Natural killer cell (primary cell): Measurements from ENCODE around the gene FAT2. TPM values are rescaled to one million over a fixed set of nuclear protein-coding genes. Genes with fewer than 3 reads are reported as not detected.

Experiments
- ATAC-seq, 3 donors: fragments of 150-1000 bp in 2 of 3; fragments of 200-7000 bp in 1 of 3; cut with Tn5 transposase; 1 replicate in 1 of 3; 2 replicates in 2 of 3; pipeline ENCODE4 v1.10.0; 2021; ENCODE audit warnings: mild to moderate bottlenecking in 2 of 3, moderate library complexity in 2 of 3
- DNase-seq, 2 donors: peaks; one replicate each; pipeline versions ENCODE4 v3.0.0 to v3.0.0-alpha.2; 2013 to 2021; ENCODE audit warnings: mixed read lengths in 1 of 2
- H3K27ac ChIP-seq: one replicate; pipeline ENCODE4 v1.5.1; 2013; ENCODE audit warnings: mild to moderate bottlenecking, low read length
- H3K27me3 ChIP-seq: one replicate; pipeline ENCODE4 v1.6.1; 2013; ENCODE audit warnings: low read length; ENCODE audit not compliant: control insufficient read depth, insufficient read depth
- H3K36me3 ChIP-seq: one replicate; pipeline ENCODE4 v1.6.1; 2013; ENCODE audit warnings: low read length; ENCODE audit not compliant: control insufficient read depth, insufficient read depth
- H3K4me1 ChIP-seq: one replicate; pipeline ENCODE4 v1.6.1; 2013; ENCODE audit warnings: low read length; ENCODE audit not compliant: control insufficient read depth, insufficient read depth
- H3K4me3 ChIP-seq: one replicate; pipeline ENCODE4 v1.5.1; 2013; ENCODE audit warnings: low read length
- H3K9me3 ChIP-seq: one replicate; pipeline ENCODE4 v1.6.1; 2013; ENCODE audit warnings: low read length; ENCODE audit not compliant: control insufficient read depth, insufficient read depth
- H3K27ac Mint-ChIP-seq, 2 donors: one replicate each; pipeline ENCODE4 v1.8.0; 2022; ENCODE audit warnings: mild to moderate bottlenecking in 2 of 2, mixed read lengths in 2 of 2, moderate library complexity in 1 of 2
- H3K27me3 Mint-ChIP-seq, 2 donors: one replicate each; pipeline ENCODE4 v1.8.0; 2022; ENCODE audit warnings: low read depth in 2 of 2, mixed read lengths in 2 of 2
- H3K36me3 Mint-ChIP-seq: one replicate; pipeline ENCODE4 v1.8.0; 2022; ENCODE audit warnings: mixed read lengths
- H3K4me1 Mint-ChIP-seq, 2 donors: one replicate each; pipeline ENCODE4 v1.8.0; 2022; ENCODE audit warnings: mixed read lengths in 2 of 2
- H3K4me3 Mint-ChIP-seq: one replicate; pipeline ENCODE4 v1.8.0; 2022; ENCODE audit warnings: mild to moderate bottlenecking, moderate library complexity, mixed read lengths
- H3K9me3 Mint-ChIP-seq, 2 donors: one replicate each; pipeline ENCODE4 v1.8.0; 2022; ENCODE audit warnings: mixed read lengths in 2 of 2
- CTCF ChIP-seq: fragments of 200-600 bp; IDR thresholded peaks from one replicate; pipeline ENCODE4 v1.8.0; 2022; ENCODE audit warnings: antibody characterized with exemption
- WGBS: methylation state at CpG from one replicate; pipeline ENCODE4 v1.1.7; 2013; ENCODE audit warnings: missing lambda C conversion rate; ENCODE audit not compliant: insufficient coverage; 5-methylcytosine and 5-hydroxymethylcytosine counted together
- intact Hi-C: fragments of 100-400 bp; cut with micrococcal nuclease; formaldehyde crosslinking; loops from one replicate; pipeline ENCODE4 v1.14.2; 2022
- total RNA-seq, 4 donors: library from RNA; stranded (reverse); fragments of 120-200 nt in 1 of 4; gene quantifications; one replicate each; pipeline versions ENCODE4 v1.2.3 to v1.2.4, GENCODE V29; 2013 to 2022

FAT2 gene
- total RNA-seq, 3 donors from 2014 or later (not counting 1 experiment from before 2014, with no cell fraction given), result not detected

GRCh38 chr5:151565971-151566370 lies 25.2 kb downstream of the FAT2 start:
- H3K9me3 Mint-ChIP-seq, result no peaks in the 10 kb centered on the region
- ATAC-seq (no peak), DNase-seq (no peak)
- H3K9me3 ChIP-seq, result no peaks in the 10 kb centered on the region
- no peaks in the 10 kb centered on the region for H3K36me3 ChIP-seq
- WGBS, result 93% methylated on average over 11 of the region's 11 CpGs
- intact Hi-C loops, result no loop called here
- no peak for TF ChIP-seq CTCF
- H3K27ac ChIP-seq, result no peak overlapping the region
- H3K4me3 Mint-ChIP-seq, result no peak overlapping the region
- no peaks in the 10 kb centered on the region for H3K4me1 Mint-ChIP-seq
- no peak overlapping the region for H3K27ac Mint-ChIP-seq
- H3K36me3 Mint-ChIP-seq, result no peaks in the 10 kb centered on the region
- H3K4me3 ChIP-seq, result no peak overlapping the region
- no peaks in the 10 kb centered on the region for H3K27me3 ChIP-seq
- peaks cover 0 to 4% of the 10 kb centered on the region in 2 donors for H3K27me3 Mint-ChIP-seq
- no peaks in the 10 kb centered on the region for H3K4me1 ChIP-seq

- no peak for DNase-seq
- WGBS, result 80% methylated on average over 8 of the region's 8 CpGs
These were observed 29.0 kb downstream of the FAT2 start for GRCh38 chr5:151562019-151562707.

GRCh38 chr5:151557951-151558350 lies 33.2 kb downstream of the FAT2 start:
- Histone ChIP-seq H3K9me3 (no peaks in the 10 kb centered on the region), H3K27me3 (no peaks in the 10 kb centered on the region), H3K4me3 (no peak overlapping the region), H3K36me3 (no peaks in the 10 kb centered on the region), H3K27ac (no peak overlapping the region), H3K4me1 (no peaks in the 10 kb centered on the region)
- H3K36me3 Mint-ChIP-seq, result no peaks in the 10 kb centered on the region
- intact Hi-C loops, result no loop called here
- DNase-seq, result no peak
- H3K4me1 Mint-ChIP-seq, result no peaks in the 10 kb centered on the region
- no peak overlapping the region for H3K27ac Mint-ChIP-seq
- no peak overlapping the region for H3K4me3 Mint-ChIP-seq
- H3K9me3 Mint-ChIP-seq, result no peaks in the 10 kb centered on the region
- no peak for ATAC-seq
- WGBS, result 97% methylated on average over 4 of the region's 6 CpGs
- no peak for TF ChIP-seq CTCF
- no peaks in the 10 kb centered on the region for H3K27me3 Mint-ChIP-seq

More at GRCh38 chr5:151562019-151562707, 29.0 kb downstream of the FAT2 start:
- H3K27ac Mint-ChIP-seq, result no peak overlapping the region
- H3K4me1 ChIP-seq, result no peaks in the 10 kb centered on the region
- H3K9me3 ChIP-seq, result no peaks in the 10 kb centered on the region
- ATAC-seq, result no peak
- no peaks in the 10 kb centered on the region for H3K27me3 Mint-ChIP-seq
- H3K4me1 Mint-ChIP-seq, result no peaks in the 10 kb centered on the region
- intact Hi-C loops, result no loop called here
- H3K4me3 Mint-ChIP-seq, result no peak overlapping the region
- no peak for TF ChIP-seq CTCF
- H3K27me3 ChIP-seq, result no peaks in the 10 kb centered on the region
- H3K36me3 ChIP-seq, result no peaks in the 10 kb centered on the region
- H3K36me3 Mint-ChIP-seq, result no peaks in the 10 kb centered on the region
- no peak overlapping the region for H3K27ac ChIP-seq
- no peak overlapping the region for H3K4me3 ChIP-seq
- H3K9me3 Mint-ChIP-seq, result no peaks in the 10 kb centered on the region

- WGBS, result 100% methylated on average over 1 of the region's 1 CpG
- H3K27ac ChIP-seq, result no peak overlapping the region
These were observed 33.7 kb downstream of the FAT2 start for GRCh38 chr5:151557466-151557865.

More at GRCh38 chr5:151557466-151557865, 33.7 kb downstream of the FAT2 start:
- intact Hi-C loops, result no loop called here
- H3K36me3 Mint-ChIP-seq, result no peaks in the 10 kb centered on the region
- no peak for TF ChIP-seq CTCF
- DNase-seq (no peak), ATAC-seq (no peak)
- Histone ChIP-seq H3K4me1 (no peaks in the 10 kb centered on the region), H3K4me3 (no peak overlapping the region), H3K9me3 (no peaks in the 10 kb centered on the region), H3K36me3 (no peaks in the 10 kb centered on the region), H3K27me3 (no peaks in the 10 kb centered on the region)
- no peak overlapping the region for H3K27ac Mint-ChIP-seq
- H3K4me1 Mint-ChIP-seq, result no peaks in the 10 kb centered on the region
- no peaks in the 10 kb centered on the region for H3K9me3 Mint-ChIP-seq
- no peak overlapping the region for H3K4me3 Mint-ChIP-seq
- H3K27me3 Mint-ChIP-seq, result no peaks in the 10 kb centered on the region
